Measurements from ENCODE around the gene SLC24A3. TPM values are rescaled to one million over a fixed set of nuclear protein-coding genes. Genes with fewer than 3 reads are reported as not detected.

The SLC24A3 gene
- total RNA-seq, 2 experiments from 2014 or later = not detected

DNA sequence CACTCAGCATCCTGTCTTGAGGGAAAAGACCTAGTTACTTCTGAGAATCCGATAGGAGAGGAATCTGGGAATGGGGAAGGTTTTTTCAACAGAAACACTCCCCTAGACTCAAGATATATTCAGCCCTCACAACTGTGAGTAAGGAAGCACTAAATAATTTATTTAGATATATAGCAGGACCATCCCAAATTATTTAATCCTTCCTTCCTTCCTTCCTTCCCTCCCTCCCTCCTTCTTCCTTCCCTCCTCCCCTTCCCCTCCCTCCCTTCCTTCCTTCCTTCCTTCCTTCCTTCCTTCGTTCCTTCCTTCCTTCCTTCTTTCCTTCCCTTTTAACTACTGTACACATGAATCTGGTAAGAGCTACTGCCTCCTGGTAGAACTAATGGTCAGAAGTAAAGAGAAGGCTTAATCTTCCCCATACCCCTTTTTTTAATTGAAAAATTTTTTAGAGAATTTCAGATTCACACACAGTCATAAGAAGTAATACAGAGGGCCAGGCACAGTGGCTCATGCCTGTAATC is 10.1 kb downstream of the SLC24A3 start:
- TF ChIP-seq EZH2phosphoT487 (IDR thresholded peaks at IDR 0.05; ENCODE audit: borderline replicate concordance, low read depth, low read length) = no peak
- no peak for TF ChIP-seq CTCF (conservative IDR thresholded peaks at IDR 0.05; ENCODE audit: low read length)
- Histone ChIP-seq H4K20me1 (ENCODE audit: insufficient read depth, low read length) (no peaks in the 10 kb centered on the region), H3K4me1 (ENCODE audit: insufficient read depth, low read length, poor library complexity, severe bottlenecking) (no peaks in the 10 kb centered on the region), H3K79me2 (ENCODE audit: insufficient read depth, low read depth, low read length) (no peaks in the 10 kb centered on the region), H3K36me3 (ENCODE audit: insufficient read depth, low read length) (no peaks in the 10 kb centered on the region), H3K4me2 (ENCODE audit: low read length) (no peak overlapping the region), H3K27ac (ENCODE audit: low read depth, low read length, poor library complexity, severe bottlenecking) (no peak overlapping the region), H2AFZ (ENCODE audit: low read length) (no peak overlapping the region), H3K9me2 (ENCODE audit: insufficient read depth, low read length) (no peaks in the 10 kb centered on the region), H3K4me3 (ENCODE audit: low read depth, low read length, poor library complexity, severe bottlenecking) (no peak overlapping the region), H3K9me3 (ENCODE audit: low read length) (no peaks in the 10 kb centered on the region)
- intact Hi-C loops (cut with micrococcal nuclease; ENCODE audit: unreplicated experiment) = loop anchor here (10.0 kb wide), 1 partner anchor 258 kb away; no protein-coding TSS in a partner anchor
- POLR2A ChIA-PET = no interaction called here
- no TSS peak for BruUV-seq (replicated peaks)
- DNase-seq (ENCODE audit: low spot score) = no peak
- CTCF ChIA-PET (ENCODE audit: unreplicated experiment) = no interaction called here

DNA sequence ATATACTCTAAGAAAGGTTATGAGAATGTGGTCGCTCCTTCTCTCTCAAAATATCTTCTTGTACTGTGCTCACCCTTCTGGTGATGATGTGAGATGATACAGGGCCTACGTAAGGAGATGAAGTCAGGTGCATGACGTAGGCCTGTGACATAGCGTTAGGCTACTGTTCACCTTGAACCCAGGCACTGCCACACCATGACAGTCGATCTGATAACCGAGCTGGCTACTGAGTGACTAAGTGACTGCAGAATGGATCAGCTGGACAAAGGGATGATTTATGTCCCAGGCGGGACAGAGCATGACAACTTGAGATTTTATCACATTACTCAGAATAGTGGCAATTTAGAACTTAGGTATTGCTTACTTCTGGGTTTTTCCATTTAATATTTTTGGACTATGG is 11.2 kb downstream of the SLC24A3 start:
- no TSS peak for BruUV-seq (replicated peaks)
- no peak overlapping the region for H2AFZ ChIP-seq (ENCODE audit: low read length)

More for the DNA sequence above, 11.2 kb downstream of the SLC24A3 start:
- H3K9me2 ChIP-seq (ENCODE audit: insufficient read depth, low read length) = no peaks in the 10 kb centered on the region
- no peaks in the 10 kb centered on the region for H3K9me3 ChIP-seq (ENCODE audit: low read length)
- no peaks in the 10 kb centered on the region for H3K4me1 ChIP-seq (ENCODE audit: insufficient read depth, low read length, poor library complexity, severe bottlenecking)
- intact Hi-C loops (cut with micrococcal nuclease; ENCODE audit: unreplicated experiment) = loop anchor here (10.0 kb wide), 1 partner anchor 259 kb away; no protein-coding TSS in a partner anchor
- H3K4me3 ChIP-seq (ENCODE audit: low read depth, low read length, poor library complexity, severe bottlenecking) = no peak overlapping the region
- DNase-seq (ENCODE audit: low spot score) = no peak
- TF ChIP-seq EZH2phosphoT487 (IDR thresholded peaks at IDR 0.05; ENCODE audit: borderline replicate concordance, low read depth, low read length) (no peak), CTCF (conservative IDR thresholded peaks at IDR 0.05; ENCODE audit: low read length) (no peak)
- no peak overlapping the region for H3K4me2 ChIP-seq (ENCODE audit: low read length)
- no peaks in the 10 kb centered on the region for H4K20me1 ChIP-seq (ENCODE audit: insufficient read depth, low read length)
- POLR2A ChIA-PET = interaction anchor here (0.7 kb wide), 1 partner anchor 254 kb away, joined by 3 read pairs; no protein-coding TSS in a partner anchor
- H3K27ac ChIP-seq (ENCODE audit: low read depth, low read length, poor library complexity, severe bottlenecking) = no peak overlapping the region
- H3K79me2 ChIP-seq (ENCODE audit: insufficient read depth, low read depth, low read length) = no peaks in the 10 kb centered on the region
- no peaks in the 10 kb centered on the region for H3K36me3 ChIP-seq (ENCODE audit: insufficient read depth, low read length)
- CTCF ChIA-PET (ENCODE audit: unreplicated experiment) = no interaction called here

All from OCI-LY7 (cell line).